C4-2B (cell line): ENCODE measurements around the gene PLEKHS1.

Experiments used
- ZFX ChIP-seq: fragments of 450-650 bp; IDR thresholded peaks from 2 replicates; pipeline ENCODE4 v1.6.1; 2017
- TF ChIP-seq, protein P1 (sequence below): fragments of 450-650 bp; conservative IDR thresholded peaks from 2 replicates; pipeline ENCODE4 v1.5.1; 2017; ENCODE audit warnings: mild to moderate bottlenecking

DNA sequence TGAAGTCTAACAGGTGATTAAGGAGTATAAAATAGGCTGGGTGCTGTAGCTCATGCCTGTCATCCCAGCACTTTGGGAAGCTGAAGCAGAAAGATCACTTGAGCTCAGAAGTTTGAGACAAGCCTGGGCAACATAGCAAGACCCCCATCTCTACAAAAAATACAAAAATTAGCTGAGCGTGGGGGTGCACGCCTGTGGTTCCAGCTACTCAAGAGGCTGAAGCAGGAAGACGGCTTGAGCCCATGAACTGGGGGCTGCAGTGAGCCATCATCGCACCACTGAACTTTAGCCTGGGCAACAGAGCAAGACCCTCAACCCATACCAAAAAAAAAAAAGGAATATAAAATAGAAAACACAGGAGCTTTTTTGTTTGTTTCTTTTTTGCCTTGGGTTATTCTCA lies 55.0 kb downstream of the PLEKHS1 start:
- TF ChIP-seq, protein P1, sequence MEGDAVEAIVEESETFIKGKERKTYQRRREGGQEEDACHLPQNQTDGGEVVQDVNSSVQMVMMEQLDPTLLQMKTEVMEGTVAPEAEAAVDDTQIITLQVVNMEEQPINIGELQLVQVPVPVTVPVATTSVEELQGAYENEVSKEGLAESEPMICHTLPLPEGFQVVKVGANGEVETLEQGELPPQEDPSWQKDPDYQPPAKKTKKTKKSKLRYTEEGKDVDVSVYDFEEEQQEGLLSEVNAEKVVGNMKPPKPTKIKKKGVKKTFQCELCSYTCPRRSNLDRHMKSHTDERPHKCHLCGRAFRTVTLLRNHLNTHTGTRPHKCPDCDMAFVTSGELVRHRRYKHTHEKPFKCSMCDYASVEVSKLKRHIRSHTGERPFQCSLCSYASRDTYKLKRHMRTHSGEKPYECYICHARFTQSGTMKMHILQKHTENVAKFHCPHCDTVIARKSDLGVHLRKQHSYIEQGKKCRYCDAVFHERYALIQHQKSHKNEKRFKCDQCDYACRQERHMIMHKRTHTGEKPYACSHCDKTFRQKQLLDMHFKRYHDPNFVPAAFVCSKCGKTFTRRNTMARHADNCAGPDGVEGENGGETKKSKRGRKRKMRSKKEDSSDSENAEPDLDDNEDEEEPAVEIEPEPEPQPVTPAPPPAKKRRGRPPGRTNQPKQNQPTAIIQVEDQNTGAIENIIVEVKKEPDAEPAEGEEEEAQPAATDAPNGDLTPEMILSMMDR, result no peak
- TF ChIP-seq ZFX, result no peak
